ENCODE measurements around the gene GSG1. TPM values are rescaled to one million over a fixed set of nuclear protein-coding genes. Genes with fewer than 3 reads are reported as not detected.

Gene GSG1
- not detected for polyA plus RNA-seq (2012; ENCODE audit: insufficient read depth, insufficient read length, low read depth)

DNA sequence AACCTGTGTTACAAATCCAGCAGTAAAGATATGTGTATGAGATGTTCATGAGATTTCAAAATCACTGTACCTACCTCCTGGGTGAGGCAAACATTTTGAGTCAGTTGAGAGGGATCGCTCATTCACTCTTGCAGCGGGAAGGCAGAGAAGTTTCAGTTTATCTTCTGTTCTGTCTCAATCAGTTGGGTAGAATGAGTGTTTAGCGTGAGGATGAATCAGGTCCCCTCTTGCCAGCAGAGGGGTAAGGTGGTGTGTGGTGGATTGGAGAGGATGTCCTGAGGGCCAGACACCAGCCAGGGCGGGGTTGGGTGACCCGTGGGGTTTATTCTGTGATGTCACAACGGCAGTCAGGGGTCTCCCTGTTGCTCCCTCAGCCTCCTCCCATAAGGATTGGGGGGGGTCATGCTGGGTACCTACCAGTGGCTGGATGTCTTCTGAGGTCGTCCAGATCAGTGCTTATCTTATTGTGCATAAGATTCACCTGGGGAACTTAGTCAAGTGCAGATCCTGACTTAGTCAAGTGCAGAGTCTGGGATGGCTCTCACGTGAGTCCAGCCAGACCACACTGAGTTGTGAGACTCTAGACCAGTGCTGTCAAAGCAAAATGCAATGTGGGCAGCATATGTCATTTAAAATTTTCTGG lies at the start of gene GSG1:
TSS of gene GSG1 (minus strand) at position 277 of the 643 bp plus-strand sequence. CDS start at position 122, 155 bp downstream.
- TF ChIP-seq, protein P1, sequence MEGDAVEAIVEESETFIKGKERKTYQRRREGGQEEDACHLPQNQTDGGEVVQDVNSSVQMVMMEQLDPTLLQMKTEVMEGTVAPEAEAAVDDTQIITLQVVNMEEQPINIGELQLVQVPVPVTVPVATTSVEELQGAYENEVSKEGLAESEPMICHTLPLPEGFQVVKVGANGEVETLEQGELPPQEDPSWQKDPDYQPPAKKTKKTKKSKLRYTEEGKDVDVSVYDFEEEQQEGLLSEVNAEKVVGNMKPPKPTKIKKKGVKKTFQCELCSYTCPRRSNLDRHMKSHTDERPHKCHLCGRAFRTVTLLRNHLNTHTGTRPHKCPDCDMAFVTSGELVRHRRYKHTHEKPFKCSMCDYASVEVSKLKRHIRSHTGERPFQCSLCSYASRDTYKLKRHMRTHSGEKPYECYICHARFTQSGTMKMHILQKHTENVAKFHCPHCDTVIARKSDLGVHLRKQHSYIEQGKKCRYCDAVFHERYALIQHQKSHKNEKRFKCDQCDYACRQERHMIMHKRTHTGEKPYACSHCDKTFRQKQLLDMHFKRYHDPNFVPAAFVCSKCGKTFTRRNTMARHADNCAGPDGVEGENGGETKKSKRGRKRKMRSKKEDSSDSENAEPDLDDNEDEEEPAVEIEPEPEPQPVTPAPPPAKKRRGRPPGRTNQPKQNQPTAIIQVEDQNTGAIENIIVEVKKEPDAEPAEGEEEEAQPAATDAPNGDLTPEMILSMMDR (IDR thresholded peaks at IDR 0.05; ENCODE audit: low read depth, low read length), result no peak
- H3K36me3 ChIP-seq, result no peaks in the 10 kb centered on the region
- DNase-seq, result no peak
- H3K4me3 ChIP-seq (ENCODE audit: low read depth, low read length), result no peak within 1 kb of the TSS
- peaks cover 8% of the 10 kb centered on the region for H3K4me1 ChIP-seq
- H3K9me3 ChIP-seq, result no peaks in the 10 kb centered on the region
- H3K27me3 ChIP-seq, result peaks cover 2% of the 10 kb centered on the region

DNA sequence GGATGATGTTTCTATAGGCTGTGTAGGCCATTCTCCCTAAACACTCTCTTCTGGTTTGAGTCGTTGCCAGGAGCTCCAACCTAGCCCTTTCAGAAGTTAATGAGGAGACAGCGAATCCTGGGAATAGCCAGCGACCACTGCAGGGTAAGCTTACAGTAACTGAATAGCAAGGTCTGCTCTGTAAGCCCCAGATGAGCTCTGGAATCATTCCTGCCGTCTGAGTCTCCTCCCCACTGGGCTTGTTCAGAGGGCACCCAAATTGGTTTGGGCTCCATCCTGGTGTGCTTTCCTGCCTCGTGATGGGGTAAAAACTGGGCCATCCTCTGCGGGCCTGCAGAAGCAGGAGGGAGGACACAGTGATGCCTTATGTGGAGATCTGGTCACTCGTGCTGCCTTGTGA lies 49.7 kb upstream of the GSG1 start:
- no peak for DNase-seq
- Histone ChIP-seq H3K4me1 (no peaks in the 10 kb centered on the region), H3K9me3 (no peaks in the 10 kb centered on the region), H3K4me3 (ENCODE audit: low read depth, low read length) (no peak overlapping the region), H3K27me3 (peaks cover 18% of the 10 kb centered on the region), H3K36me3 (no peaks in the 10 kb centered on the region)
- TF ChIP-seq, protein P1 (IDR thresholded peaks at IDR 0.05; ENCODE audit: low read depth, low read length), result no peak

DNA sequence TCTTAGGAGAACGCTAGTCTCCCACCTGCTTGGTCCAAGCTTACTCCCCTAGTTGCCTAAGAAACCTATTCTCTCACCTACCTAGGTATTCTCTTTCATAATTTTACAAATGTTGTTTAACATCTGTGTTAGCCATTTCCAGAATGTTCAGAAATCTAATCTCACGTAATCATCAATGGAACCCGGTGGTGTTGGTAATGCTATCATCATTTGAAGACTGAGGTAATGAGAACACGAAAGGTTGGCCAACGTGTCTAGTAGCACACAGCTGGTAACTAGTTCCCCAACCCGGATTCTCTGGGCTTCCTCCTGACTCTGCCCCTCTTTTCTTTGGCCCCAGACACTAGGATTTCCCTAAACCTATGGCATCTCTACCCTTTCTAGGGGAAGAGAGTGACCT lies 49.3 kb upstream of the GSG1 start:
- DNase-seq, result no peak
- no peak overlapping the region for H3K4me3 ChIP-seq (ENCODE audit: low read depth, low read length)
- H3K36me3 ChIP-seq, result no peaks in the 10 kb centered on the region
- no peaks in the 10 kb centered on the region for H3K9me3 ChIP-seq
- peaks cover 15% of the 10 kb centered on the region for H3K27me3 ChIP-seq
- no peaks in the 10 kb centered on the region for H3K4me1 ChIP-seq
- TF ChIP-seq, protein P1 (IDR thresholded peaks at IDR 0.05; ENCODE audit: low read depth, low read length), result no peak

DNA sequence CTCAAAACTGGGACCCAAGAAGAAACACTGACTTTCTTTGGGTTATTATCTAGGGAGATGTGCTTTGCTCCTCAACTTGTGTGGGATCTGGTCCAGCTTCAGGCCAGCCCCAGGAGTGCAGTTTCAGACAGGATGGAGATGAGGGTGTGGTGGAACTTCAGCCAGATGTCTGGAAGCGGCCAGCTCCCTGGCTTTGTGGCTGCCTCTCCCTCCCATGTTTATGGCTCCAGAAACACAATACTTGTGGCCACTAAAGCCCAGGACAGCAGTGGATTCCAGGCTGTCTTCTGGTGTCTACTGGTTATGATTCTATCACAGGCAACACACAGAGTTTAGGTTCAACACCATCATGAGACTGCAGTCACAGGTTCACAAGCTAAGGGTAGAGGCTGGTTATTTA lies 48.8 kb upstream of the GSG1 start:
- no peaks in the 10 kb centered on the region for H3K36me3 ChIP-seq
- TF ChIP-seq, protein P1 (IDR thresholded peaks at IDR 0.05; ENCODE audit: low read depth, low read length), result no peak
- H3K27me3 ChIP-seq, result peaks cover 11% of the 10 kb centered on the region
- H3K4me1 ChIP-seq, result no peaks in the 10 kb centered on the region
- H3K9me3 ChIP-seq, result no peaks in the 10 kb centered on the region
- no peak for DNase-seq
- H3K4me3 ChIP-seq (ENCODE audit: low read depth, low read length), result no peak overlapping the region

DNA sequence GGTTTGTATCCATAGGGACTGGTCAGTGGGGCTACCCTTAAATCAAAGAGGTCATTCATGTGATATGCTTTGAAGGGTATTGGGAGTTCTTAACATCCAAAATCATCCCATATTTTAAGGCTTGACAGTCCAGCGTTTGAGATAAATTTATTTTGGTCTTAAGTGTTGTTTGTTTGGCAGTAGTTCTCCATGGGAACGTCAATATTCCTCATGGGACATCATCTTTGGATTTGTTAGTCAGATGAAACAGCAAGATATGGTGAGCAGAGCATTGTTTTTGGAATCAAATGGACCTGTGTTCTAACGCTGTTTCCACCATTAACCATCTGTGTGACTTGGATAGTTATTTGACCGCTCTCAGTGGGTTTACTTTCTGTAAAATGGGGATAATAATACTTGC lies 45.9 kb upstream of the GSG1 start:
- Histone ChIP-seq H3K4me1 (no peaks in the 10 kb centered on the region), H3K9me3 (no peaks in the 10 kb centered on the region), H3K27me3 (peaks cover 15% of the 10 kb centered on the region), H3K4me3 (ENCODE audit: low read depth, low read length) (no peak overlapping the region), H3K36me3 (no peaks in the 10 kb centered on the region)
- DNase-seq, result no peak
- TF ChIP-seq, protein P1 (IDR thresholded peaks at IDR 0.05; ENCODE audit: low read depth, low read length), result no peak

DNA sequence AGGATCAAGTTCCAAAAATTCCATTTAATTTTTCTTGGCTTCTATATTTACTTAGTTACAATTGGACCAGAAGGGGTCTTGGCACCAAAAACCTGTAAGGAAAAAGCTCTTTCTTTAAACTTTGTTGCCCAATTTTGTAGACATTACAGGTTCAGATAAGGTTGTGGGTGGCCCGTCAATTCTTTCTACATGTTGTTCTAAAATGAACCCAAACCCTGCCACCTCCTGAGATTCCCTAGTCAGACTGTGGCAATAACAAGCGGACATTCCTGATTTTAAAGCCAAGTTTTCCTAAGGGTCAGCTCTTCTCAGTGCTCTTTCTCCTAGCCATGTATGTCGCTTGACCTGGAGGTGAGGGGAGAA lies 45.0 kb upstream of the GSG1 start:
- Histone ChIP-seq H3K9me3 (no peaks in the 10 kb centered on the region), H3K4me1 (no peaks in the 10 kb centered on the region), H3K36me3 (no peaks in the 10 kb centered on the region), H3K4me3 (ENCODE audit: low read depth, low read length) (no peak overlapping the region), H3K27me3 (peaks cover 12% of the 10 kb centered on the region)
- DNase-seq, result no peak
- TF ChIP-seq, protein P1 (IDR thresholded peaks at IDR 0.05; ENCODE audit: low read depth, low read length), result no peak
